Kidney epithelial cell (primary cell): ENCODE measurements around the gene CBLB. TPM values are rescaled to one million over a fixed set of nuclear protein-coding genes. Genes with fewer than 3 reads are reported as not detected.

ENCODE experiments used
- DNase-seq: peaks from one replicate; pipeline ENCODE4 v3.0.0-alpha.2; 2010; ENCODE audit warnings: low read depth
- H3K27me3 ChIP-seq: 2 replicates; pipeline ENCODE4 v1.6.0; 2011; ENCODE audit warnings: low read length; ENCODE audit not compliant: control insufficient read depth, insufficient read depth
- H3K36me3 ChIP-seq: 2 replicates; pipeline ENCODE4 v1.5.1; 2011; ENCODE audit warnings: low read length; ENCODE audit not compliant: control insufficient read depth, insufficient read depth
- H3K4me3 ChIP-seq: 2 replicates; pipeline ENCODE4 v1.5.1; 2011; ENCODE audit warnings: low read depth, mild to moderate bottlenecking, control low read depth, low read length
- total RNA-seq: library from RNA; depleted of rRNA; stranded (reverse); fragments of >200 nt; gene quantifications from 2 replicates; pipeline ENCODE4 v1.2.3, GENCODE V29; 2015
- TF ChIP-seq, protein P1 (sequence below): IDR thresholded peaks from 2 replicates; pipeline ENCODE4 v1.5.1; 2011; ENCODE audit warnings: mild to moderate bottlenecking, moderate library complexity, low read length, control low read depth, inconsistent platforms; ENCODE audit not compliant: insufficient read depth, poor library complexity, severe bottlenecking

CBLB gene
- total RNA-seq, 1 donor from 2014 or later = 27.2 TPM

GRCh38 chr3:105662306-105662705 lies 206.5 kb downstream of the CBLB start:
- no peak for DNase-seq
- Histone ChIP-seq H3K4me3 (no peak overlapping the region), H3K27me3 (no peaks in the 10 kb centered on the region), H3K36me3 (no peaks in the 10 kb centered on the region)
- TF ChIP-seq, protein P1, sequence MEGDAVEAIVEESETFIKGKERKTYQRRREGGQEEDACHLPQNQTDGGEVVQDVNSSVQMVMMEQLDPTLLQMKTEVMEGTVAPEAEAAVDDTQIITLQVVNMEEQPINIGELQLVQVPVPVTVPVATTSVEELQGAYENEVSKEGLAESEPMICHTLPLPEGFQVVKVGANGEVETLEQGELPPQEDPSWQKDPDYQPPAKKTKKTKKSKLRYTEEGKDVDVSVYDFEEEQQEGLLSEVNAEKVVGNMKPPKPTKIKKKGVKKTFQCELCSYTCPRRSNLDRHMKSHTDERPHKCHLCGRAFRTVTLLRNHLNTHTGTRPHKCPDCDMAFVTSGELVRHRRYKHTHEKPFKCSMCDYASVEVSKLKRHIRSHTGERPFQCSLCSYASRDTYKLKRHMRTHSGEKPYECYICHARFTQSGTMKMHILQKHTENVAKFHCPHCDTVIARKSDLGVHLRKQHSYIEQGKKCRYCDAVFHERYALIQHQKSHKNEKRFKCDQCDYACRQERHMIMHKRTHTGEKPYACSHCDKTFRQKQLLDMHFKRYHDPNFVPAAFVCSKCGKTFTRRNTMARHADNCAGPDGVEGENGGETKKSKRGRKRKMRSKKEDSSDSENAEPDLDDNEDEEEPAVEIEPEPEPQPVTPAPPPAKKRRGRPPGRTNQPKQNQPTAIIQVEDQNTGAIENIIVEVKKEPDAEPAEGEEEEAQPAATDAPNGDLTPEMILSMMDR = no peak

DNA sequence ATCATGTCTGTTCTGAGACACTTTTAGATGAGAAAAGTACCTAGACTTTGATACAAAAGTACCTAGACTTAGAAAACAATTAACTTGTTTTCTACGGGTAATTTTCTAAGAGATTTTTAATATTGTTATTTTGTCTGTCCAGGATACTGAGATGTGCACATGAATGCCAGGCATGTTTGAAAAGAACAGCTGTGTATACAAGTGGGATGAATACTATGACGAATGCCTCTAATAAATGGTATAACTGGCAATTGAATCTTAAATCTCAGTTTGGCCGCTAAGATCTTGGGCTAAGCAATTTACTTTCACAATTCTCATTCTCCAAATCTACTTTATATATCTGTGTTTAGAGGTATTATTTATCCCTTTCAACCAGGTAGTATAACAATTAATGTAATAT lies 207.4 kb downstream of the CBLB start:
- TF ChIP-seq, protein P1 = no peak
- DNase-seq = no peak
- Histone ChIP-seq H3K27me3 (no peaks in the 10 kb centered on the region), H3K36me3 (no peaks in the 10 kb centered on the region), H3K4me3 (no peak overlapping the region)

DNA sequence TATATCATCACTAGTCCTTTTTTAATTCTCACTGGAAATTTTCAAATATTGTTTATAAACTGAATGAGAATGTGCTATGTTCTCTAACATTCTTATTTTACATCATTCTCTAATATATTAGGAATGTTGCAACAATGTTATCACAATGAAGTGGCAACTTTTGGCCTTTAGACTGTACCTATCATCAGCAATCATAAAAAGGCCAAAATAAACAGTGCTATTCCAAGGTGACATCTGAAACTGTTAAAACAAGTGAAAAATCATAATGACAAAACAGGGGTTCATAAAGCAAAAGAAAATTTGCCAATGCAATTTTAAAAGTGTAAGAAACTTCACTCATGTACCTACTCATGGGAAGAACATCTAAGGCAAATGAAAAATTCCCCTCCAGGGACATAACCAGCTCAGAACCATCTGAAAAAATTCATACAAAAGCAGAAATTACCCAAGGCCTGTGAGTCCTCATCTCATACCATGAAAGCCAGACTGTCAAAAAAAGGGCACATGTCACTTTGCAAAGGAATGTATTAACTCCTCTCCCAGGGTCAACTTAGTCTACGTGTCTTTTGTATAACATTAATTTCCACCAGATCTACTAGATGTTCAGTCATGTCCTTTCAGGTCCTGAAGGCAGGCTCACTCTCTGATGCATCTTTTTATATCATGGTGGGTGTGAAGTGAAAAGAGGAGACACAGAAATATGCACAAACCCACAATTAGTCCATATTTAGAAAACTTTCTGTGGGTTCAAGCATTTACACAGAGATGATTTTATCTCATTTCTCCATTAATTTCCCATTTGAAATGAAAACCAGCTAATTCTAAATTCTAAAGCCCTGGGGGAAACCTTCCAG lies 211.9 kb downstream of the CBLB start:
- TF ChIP-seq, protein P1 = no peak
- DNase-seq = no peak
- no peaks in the 10 kb centered on the region for H3K27me3 ChIP-seq
- H3K4me3 ChIP-seq = no peak overlapping the region
- no peaks in the 10 kb centered on the region for H3K36me3 ChIP-seq

DNA sequence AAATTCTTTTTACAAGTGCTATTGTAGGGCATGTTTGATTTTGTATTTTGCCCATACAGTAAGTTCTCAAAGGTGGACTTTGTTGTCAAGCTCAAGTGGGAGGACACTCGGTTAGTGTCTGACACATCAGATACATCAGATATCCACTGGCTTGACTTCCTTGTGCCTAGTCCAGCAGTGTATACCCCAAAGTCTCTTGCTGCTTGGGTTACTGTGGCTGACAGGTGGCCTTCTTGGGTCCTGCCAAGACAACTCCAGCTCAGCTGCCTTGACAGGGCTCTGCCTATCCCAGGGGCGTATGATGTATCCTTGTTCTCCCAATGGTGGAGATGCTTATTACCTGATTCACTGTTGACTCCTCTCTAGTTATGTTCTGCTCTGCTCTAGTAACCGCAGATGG lies 214.9 kb downstream of the CBLB start:
- H3K27me3 ChIP-seq = no peaks in the 10 kb centered on the region
- no peak for DNase-seq

GRCh38 chr3:105653166-105653565 lies 215.6 kb downstream of the CBLB start:
- TF ChIP-seq, protein P1 = no peak
- no peak overlapping the region for H3K4me3 ChIP-seq
- no peaks in the 10 kb centered on the region for H3K27me3 ChIP-seq
- no peak for DNase-seq
- no peaks in the 10 kb centered on the region for H3K36me3 ChIP-seq

More for the DNA sequence above, 214.9 kb downstream of the CBLB start:
- Histone ChIP-seq H3K4me3 (no peak overlapping the region), H3K36me3 (no peaks in the 10 kb centered on the region)
- TF ChIP-seq, protein P1 = no peak

DNA sequence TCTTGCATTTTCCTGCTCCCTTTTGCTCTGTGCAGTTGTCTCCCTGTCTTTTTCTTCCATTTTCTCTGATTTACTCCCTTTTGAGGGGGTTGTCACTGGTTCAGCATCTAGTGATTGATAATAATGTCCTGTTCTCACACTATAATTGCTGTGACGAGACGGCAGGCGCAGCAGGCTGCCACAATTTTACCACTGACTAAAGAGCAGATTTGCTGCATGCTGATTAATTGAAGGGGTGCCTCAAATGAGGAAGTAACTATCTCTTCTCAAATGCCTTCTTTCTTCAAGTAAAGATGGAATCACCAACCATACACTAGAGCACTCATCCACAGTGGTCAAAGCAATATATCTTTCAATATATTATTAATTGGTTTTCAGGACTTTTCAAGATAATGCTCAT lies 219.3 kb downstream of the CBLB start:
- DNase-seq = no peak
- Histone ChIP-seq H3K36me3 (no peaks in the 10 kb centered on the region), H3K4me3 (no peak overlapping the region), H3K27me3 (no peaks in the 10 kb centered on the region)
- TF ChIP-seq, protein P1 = no peak
